Trophoblast cell (in vitro differentiated cells and primary cell): Measurements from ENCODE around the gene MOB3C.
A peak's percentile ranks its signal among the peaks of the same experiment; 100 is the strongest.

Experiments used
- DNase-seq, 2 donors: peaks; one replicate each; pipeline ENCODE4 v3.0.0-alpha.2; 2016
- H2AFZ ChIP-seq: 2 replicates; pipeline ENCODE4 v1.6.1; 2013; ENCODE audit warnings: low read length, moderate library complexity, mild to moderate bottlenecking; ENCODE audit not compliant: insufficient read depth, poor library complexity
- H2AK5ac ChIP-seq: 2 replicates; pipeline ENCODE4 v1.6.1; 2013; ENCODE audit warnings: mild to moderate bottlenecking, low read length
- H2BK120ac ChIP-seq: 2 replicates; pipeline ENCODE4 v1.6.1; 2013; ENCODE audit warnings: low read length, mild to moderate bottlenecking, moderate library complexity; ENCODE audit not compliant: insufficient read depth, poor library complexity
- H2BK12ac ChIP-seq: 2 replicates; pipeline ENCODE4 v1.6.1; 2013; ENCODE audit warnings: mild to moderate bottlenecking, low read length, moderate library complexity
- H2BK5ac ChIP-seq: 2 replicates; pipeline ENCODE4 v1.6.1; 2013; ENCODE audit warnings: low read length, low read depth, moderate library complexity, mild to moderate bottlenecking; ENCODE audit not compliant: poor library complexity
- H3K14ac ChIP-seq: 2 replicates; pipeline ENCODE4 v1.6.1; 2013; ENCODE audit warnings: mild to moderate bottlenecking, low read length
- H3K18ac ChIP-seq: 2 replicates; pipeline ENCODE4 v1.6.1; 2013; ENCODE audit warnings: mild to moderate bottlenecking, low read length
- H3K23ac ChIP-seq: 2 replicates; pipeline ENCODE4 v1.6.1; 2013; ENCODE audit warnings: low read length
- H3K27ac ChIP-seq: 2 replicates; pipeline ENCODE4 v1.5.1; 2013; ENCODE audit warnings: low read depth, mild to moderate bottlenecking, inconsistent platforms, low read length, moderate library complexity
- H3K27me3 ChIP-seq: 2 replicates; pipeline ENCODE4 v1.6.1; 2013; ENCODE audit warnings: inconsistent platforms, mild to moderate bottlenecking, low read length, moderate library complexity; ENCODE audit not compliant: insufficient read depth
- H3K36me3 ChIP-seq, 2 experiments: 1 replicate in 1 of 2; 2 replicates in 1 of 2; pipeline ENCODE4 v1.6.1; 2013; ENCODE audit warnings: low read length in 2 of 2, mild to moderate bottlenecking in 2 of 2, moderate library complexity in 1 of 2; ENCODE audit not compliant: insufficient read depth in 2 of 2, control insufficient read depth in 1 of 2
- H3K4ac ChIP-seq: 2 replicates; pipeline ENCODE4 v1.6.1; 2013; ENCODE audit warnings: low read depth, mild to moderate bottlenecking, low read length, moderate library complexity
- H3K4me1 ChIP-seq, 2 experiments: 1 replicate in 1 of 2; 2 replicates in 1 of 2; pipeline ENCODE4 v1.6.1; 2013; ENCODE audit warnings: low read length in 2 of 2, mild to moderate bottlenecking in 2 of 2, moderate library complexity in 1 of 2; ENCODE audit not compliant: insufficient read depth in 2 of 2, control insufficient read depth in 1 of 2
- H3K4me2 ChIP-seq: 2 replicates; pipeline ENCODE4 v1.6.1; 2013; ENCODE audit warnings: inconsistent platforms, mild to moderate bottlenecking, low read length, moderate library complexity
- H3K4me3 ChIP-seq: 2 replicates; pipeline ENCODE4 v1.5.1; 2013; ENCODE audit warnings: mild to moderate bottlenecking, low read depth, low read length, inconsistent platforms
- H3K79me1 ChIP-seq: one replicate; pipeline ENCODE4 v1.6.1; 2013; ENCODE audit warnings: low read length
- H3K79me2 ChIP-seq: 2 replicates; pipeline ENCODE4 v1.6.1; 2013; ENCODE audit warnings: low read length, mild to moderate bottlenecking; ENCODE audit not compliant: control insufficient read depth, insufficient read depth, poor library complexity
- H3K9ac ChIP-seq: 2 replicates; pipeline ENCODE4 v1.6.1; 2013; ENCODE audit warnings: mild to moderate bottlenecking, low read length
- H3K9me3 ChIP-seq: 2 replicates; pipeline ENCODE4 v1.6.1; 2013; ENCODE audit warnings: low read depth, mild to moderate bottlenecking, control low read depth, inconsistent platforms, low read length; ENCODE audit not compliant: insufficient read depth
- H4K12ac ChIP-seq: 2 replicates; pipeline ENCODE4 v1.6.1; 2013; ENCODE audit warnings: low read depth, mild to moderate bottlenecking, low read length, moderate library complexity
- H4K8ac ChIP-seq: 2 replicates; pipeline ENCODE4 v1.6.1; 2013; ENCODE audit warnings: low read depth, mild to moderate bottlenecking, low read length, moderate library complexity
- H4K91ac ChIP-seq: one replicate; pipeline ENCODE4 v1.6.1; 2013; ENCODE audit warnings: low read depth, mild to moderate bottlenecking, low read length, moderate library complexity
- WGBS: extraction: QIAGEN DNeasy Blood & Tissue Kit; methylation state at CpG from one replicate; pipeline ENCODE4 v1.1.7; 2013; ENCODE audit warnings: missing lambda C conversion rate; ENCODE audit not compliant: insufficient read length, insufficient coverage; ENCODE audit errors: extremely low coverage; 5-methylcytosine and 5-hydroxymethylcytosine counted together

Gene MOB3C

GRCh38 chr1:46613661-46614603 lies 2.7 kb downstream of the MOB3C start:
- Histone ChIP-seq H3K9ac (no peak overlapping the region), H3K23ac (no peak overlapping the region), H3K27me3 (no peaks in the 10 kb centered on the region), H3K79me1 (peaks cover 8% of the 10 kb centered on the region), H3K36me3 (peaks cover 0 to 6% of the 10 kb centered on the region in 2 experiments), H4K8ac (no peak overlapping the region), H3K27ac (no peak overlapping the region), H4K91ac (no peak overlapping the region), H2BK120ac (no peak overlapping the region), H3K4me3 (no peak overlapping the region), H3K9me3 (peaks cover 2% of the 10 kb centered on the region), H3K4me2 (no peak overlapping the region), H3K18ac (no peak overlapping the region), H3K4ac (no peak overlapping the region), H3K4me1 (peaks cover 10 to 19% of the 10 kb centered on the region in 2 experiments), H2BK12ac (no peak overlapping the region), H2AFZ (no peak overlapping the region), H2BK5ac (no peak overlapping the region), H2AK5ac (no peak overlapping the region), H3K14ac (no peak overlapping the region), H3K79me2 (peaks cover 2% of the 10 kb centered on the region), H4K12ac (no peak overlapping the region)
- WGBS: no CpG with 5 or more reads among the region's 16 CpGs
- no peak for DNase-seq

GRCh38 chr1:46612937-46613660 lies 3.5 kb downstream of the MOB3C start:
- Histone ChIP-seq H4K8ac (no peak overlapping the region), H3K36me3 (peaks cover 2 to 10% of the 10 kb centered on the region in 2 experiments), H2BK5ac (no peak overlapping the region), H2AK5ac (no peak overlapping the region), H3K4me3 (peak overlapping the region; percentile 21), H3K4me1 (peaks cover 10 to 19% of the 10 kb centered on the region in 2 experiments), H3K27ac (no peak overlapping the region), H4K12ac (no peak overlapping the region), H2AFZ (no peak overlapping the region), H2BK12ac (no peak overlapping the region), H3K9me3 (peaks cover 2% of the 10 kb centered on the region), H3K18ac (no peak overlapping the region), H3K4ac (no peak overlapping the region), H3K9ac (no peak overlapping the region), H3K79me1 (peaks cover 8% of the 10 kb centered on the region), H3K23ac (no peak overlapping the region), H3K4me2 (no peak overlapping the region), H2BK120ac (no peak overlapping the region), H4K91ac (no peak overlapping the region), H3K27me3 (no peaks in the 10 kb centered on the region), H3K14ac (no peak overlapping the region), H3K79me2 (peaks cover 2% of the 10 kb centered on the region)
- no peak for DNase-seq
- WGBS: no CpG with 5 or more reads among the region's 38 CpGs

GRCh38 chr1:46611691-46612221 lies 4.9 kb downstream of the MOB3C start:
- Histone ChIP-seq H2BK5ac (no peak overlapping the region), H3K27ac (no peak overlapping the region), H3K18ac (no peak overlapping the region), H3K4me2 (no peak overlapping the region), H3K4ac (no peak overlapping the region), H3K4me1 (peaks cover 10 to 14% of the 10 kb centered on the region in 2 experiments), H3K27me3 (no peaks in the 10 kb centered on the region), H4K12ac (no peak overlapping the region), H3K9ac (no peak overlapping the region), H4K8ac (no peak overlapping the region), H3K79me2 (peaks cover 2% of the 10 kb centered on the region), H2AK5ac (no peak overlapping the region), H3K9me3 (peaks cover 2% of the 10 kb centered on the region), H2AFZ (no peak overlapping the region), H3K14ac (no peak overlapping the region), H2BK120ac (no peak overlapping the region), H3K79me1 (peaks cover 4% of the 10 kb centered on the region), H4K91ac (peak overlapping the region; percentile 7), H2BK12ac (no peak overlapping the region), H3K23ac (no peak overlapping the region), H3K4me3 (no peak overlapping the region), H3K36me3 (peaks cover 2 to 10% of the 10 kb centered on the region in 2 experiments)
- no CpG with 5 or more reads among the region's 7 CpGs for WGBS
- DNase-seq: peak; percentile 61 to 67

- Histone ChIP-seq H3K36me3 (peaks cover 2 to 10% of the 10 kb centered on the region in 2 experiments), H3K23ac (no peak overlapping the region), H3K79me2 (peaks cover 3% of the 10 kb centered on the region), H3K27me3 (no peaks in the 10 kb centered on the region), H3K4me1 (peaks cover 8 to 18% of the 10 kb centered on the region in 2 experiments), H2AFZ (no peak overlapping the region), H3K4me3 (no peak overlapping the region), H4K91ac (no peak overlapping the region), H4K12ac (no peak overlapping the region), H2BK5ac (no peak overlapping the region), H3K4ac (no peak overlapping the region), H2BK120ac (no peak overlapping the region), H2AK5ac (no peak overlapping the region), H4K8ac (no peak overlapping the region), H3K79me1 (peaks cover 3% of the 10 kb centered on the region), H3K14ac (no peak overlapping the region), H3K27ac (no peak overlapping the region), H3K18ac (no peak overlapping the region), H3K9me3 (peaks cover 4% of the 10 kb centered on the region), H3K9ac (no peak overlapping the region), H2BK12ac (no peak overlapping the region), H3K4me2 (no peak overlapping the region)
- DNase-seq: no peak
- WGBS: no CpG with 5 or more reads among the region's 7 CpGs
Observed at GRCh38 chr1:46607345-46608130, 9.1 kb downstream of the MOB3C start.
